ENCODE measurements around the gene PDE8B.

GRCh38 chr5:77413049-77413448 is 202.6 kb downstream of the PDE8B start:
- TF ChIP-seq CTCF (IDR thresholded peaks at IDR 0.05) (no peak), POLR2A (IDR thresholded peaks at IDR 0.05) (no peak)
